ENCODE measurements around the gene LRRC25. TPM values are rescaled to one million over a fixed set of nuclear protein-coding genes. Genes with fewer than 3 reads are reported as not detected.

Gene LRRC25
- total RNA-seq, 3 donors from 2014 or later: 3.9 to 27.2 (median 7.2) TPM

DNA sequence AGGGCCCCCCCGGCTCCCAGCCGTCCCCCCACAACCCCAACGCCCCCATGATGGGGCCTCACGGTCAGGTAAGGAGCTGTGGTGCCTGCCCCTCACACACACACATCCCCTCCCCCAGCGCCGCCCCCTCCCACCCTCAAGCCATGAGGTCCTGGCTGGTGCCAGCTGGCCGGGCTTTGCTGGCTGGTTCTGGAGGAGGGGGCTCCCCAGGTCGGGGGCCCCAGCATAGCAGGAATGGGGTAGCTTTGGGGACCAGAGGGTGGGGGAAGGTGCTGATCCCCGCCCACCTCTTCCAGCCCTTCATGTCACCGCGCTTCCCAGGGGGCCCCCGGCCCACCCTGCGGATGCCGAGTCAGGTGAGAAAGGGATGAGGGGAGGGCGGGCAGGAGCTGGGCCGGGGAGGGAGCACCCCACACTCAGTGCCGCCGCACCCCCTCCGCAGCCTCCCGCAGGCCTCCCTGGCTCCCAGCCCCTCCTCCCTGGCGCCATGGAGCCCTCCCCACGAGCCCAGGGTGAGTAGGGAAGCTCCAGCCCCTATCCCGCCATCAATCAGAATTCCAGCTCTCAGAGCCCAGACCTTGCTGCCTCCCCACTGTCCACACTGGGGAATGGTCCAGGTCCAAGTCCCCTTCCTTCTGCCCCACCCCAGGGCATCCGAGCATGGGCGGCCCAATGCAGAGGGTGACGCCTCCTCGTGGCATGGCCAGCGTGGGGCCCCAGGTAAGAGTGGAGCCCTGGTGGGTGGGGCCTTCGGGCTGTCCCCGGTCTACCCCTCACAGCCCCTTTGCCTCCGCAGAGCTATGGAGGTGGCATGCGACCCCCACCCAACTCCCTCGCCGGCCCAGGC, 34.2 kb upstream of the LRRC25 start:
- Histone ChIP-seq H3K27ac (no peak overlapping the region), H3K9me3 (no peaks in the 10 kb centered on the region), H3K27me3 (no peaks in the 10 kb centered on the region), H3K4me3 (no peak overlapping the region), H3K36me3 (no peaks in the 10 kb centered on the region), H3K4me1 (peaks cover 0 to 14% of the 10 kb centered on the region in 2 donors)
- intact Hi-C loops (cut with DNase I; ENCODE audit: low total_unique reads): no loop called here
- DNase-seq (ENCODE audit: low spot score in 2 of 2): no peak
- TF ChIP-seq, protein P1, sequence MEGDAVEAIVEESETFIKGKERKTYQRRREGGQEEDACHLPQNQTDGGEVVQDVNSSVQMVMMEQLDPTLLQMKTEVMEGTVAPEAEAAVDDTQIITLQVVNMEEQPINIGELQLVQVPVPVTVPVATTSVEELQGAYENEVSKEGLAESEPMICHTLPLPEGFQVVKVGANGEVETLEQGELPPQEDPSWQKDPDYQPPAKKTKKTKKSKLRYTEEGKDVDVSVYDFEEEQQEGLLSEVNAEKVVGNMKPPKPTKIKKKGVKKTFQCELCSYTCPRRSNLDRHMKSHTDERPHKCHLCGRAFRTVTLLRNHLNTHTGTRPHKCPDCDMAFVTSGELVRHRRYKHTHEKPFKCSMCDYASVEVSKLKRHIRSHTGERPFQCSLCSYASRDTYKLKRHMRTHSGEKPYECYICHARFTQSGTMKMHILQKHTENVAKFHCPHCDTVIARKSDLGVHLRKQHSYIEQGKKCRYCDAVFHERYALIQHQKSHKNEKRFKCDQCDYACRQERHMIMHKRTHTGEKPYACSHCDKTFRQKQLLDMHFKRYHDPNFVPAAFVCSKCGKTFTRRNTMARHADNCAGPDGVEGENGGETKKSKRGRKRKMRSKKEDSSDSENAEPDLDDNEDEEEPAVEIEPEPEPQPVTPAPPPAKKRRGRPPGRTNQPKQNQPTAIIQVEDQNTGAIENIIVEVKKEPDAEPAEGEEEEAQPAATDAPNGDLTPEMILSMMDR (IDR thresholded peaks at IDR 0.05): no peak
- TF ChIP-seq POLR2AphosphoS5 (IDR thresholded peaks at IDR 0.05) (no peak), POLR2A (IDR thresholded peaks at IDR 0.05) (no peak)

DNA sequence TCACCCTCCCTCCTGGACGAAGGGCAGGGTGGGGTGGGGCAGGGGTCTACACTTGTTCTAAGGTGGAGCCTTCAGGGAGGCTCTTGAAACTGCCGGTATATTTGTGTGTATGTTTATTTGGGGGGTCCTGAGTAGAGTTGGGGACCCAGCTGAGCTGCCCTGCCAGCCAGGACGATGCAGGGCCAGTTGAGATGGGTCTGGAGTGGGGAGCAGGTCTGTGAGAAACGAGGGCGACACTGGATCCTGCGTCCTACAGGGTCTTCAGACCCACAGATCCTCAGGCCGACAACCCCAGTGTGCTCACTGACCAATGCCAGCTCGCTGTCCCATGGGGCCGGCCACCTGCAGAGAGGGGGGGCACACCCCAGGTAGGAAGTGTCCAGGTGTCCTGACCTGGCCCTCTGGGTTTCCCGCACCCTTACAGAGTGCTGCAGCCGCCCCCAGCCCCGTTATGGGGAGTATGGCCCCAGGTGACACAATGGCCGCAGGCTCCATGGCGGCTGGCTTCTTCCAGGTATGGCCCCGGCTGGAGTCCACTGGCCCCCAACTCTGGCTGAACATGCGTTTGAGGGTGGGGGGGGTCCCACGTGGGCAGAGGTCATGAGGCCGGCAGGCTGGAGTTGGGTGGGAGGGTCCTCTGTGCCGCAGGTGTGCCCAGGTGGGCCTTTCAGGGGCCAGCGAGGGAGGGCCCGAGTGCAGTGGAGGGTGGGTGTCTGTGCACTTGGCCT, 33.2 kb upstream of the LRRC25 start:
- DNase-seq (ENCODE audit: low spot score in 2 of 2): no peak
- H3K27me3 ChIP-seq: no peaks in the 10 kb centered on the region
- TF ChIP-seq POLR2AphosphoS5 (IDR thresholded peaks at IDR 0.05) (no peak), POLR2A (IDR thresholded peaks at IDR 0.05) (no peak)
- TF ChIP-seq, protein P1 (IDR thresholded peaks at IDR 0.05): no peak
- H3K9me3 ChIP-seq: no peaks in the 10 kb centered on the region
- H3K27ac ChIP-seq: peak overlapping the region in 1 of 2 donors; percentile 82
- intact Hi-C loops (cut with DNase I; ENCODE audit: low total_unique reads): no loop called here
- H3K4me3 ChIP-seq: no peak overlapping the region
- peaks cover 0 to 14% of the 10 kb centered on the region in 2 donors for H3K4me1 ChIP-seq
- no peaks in the 10 kb centered on the region for H3K36me3 ChIP-seq

DNA sequence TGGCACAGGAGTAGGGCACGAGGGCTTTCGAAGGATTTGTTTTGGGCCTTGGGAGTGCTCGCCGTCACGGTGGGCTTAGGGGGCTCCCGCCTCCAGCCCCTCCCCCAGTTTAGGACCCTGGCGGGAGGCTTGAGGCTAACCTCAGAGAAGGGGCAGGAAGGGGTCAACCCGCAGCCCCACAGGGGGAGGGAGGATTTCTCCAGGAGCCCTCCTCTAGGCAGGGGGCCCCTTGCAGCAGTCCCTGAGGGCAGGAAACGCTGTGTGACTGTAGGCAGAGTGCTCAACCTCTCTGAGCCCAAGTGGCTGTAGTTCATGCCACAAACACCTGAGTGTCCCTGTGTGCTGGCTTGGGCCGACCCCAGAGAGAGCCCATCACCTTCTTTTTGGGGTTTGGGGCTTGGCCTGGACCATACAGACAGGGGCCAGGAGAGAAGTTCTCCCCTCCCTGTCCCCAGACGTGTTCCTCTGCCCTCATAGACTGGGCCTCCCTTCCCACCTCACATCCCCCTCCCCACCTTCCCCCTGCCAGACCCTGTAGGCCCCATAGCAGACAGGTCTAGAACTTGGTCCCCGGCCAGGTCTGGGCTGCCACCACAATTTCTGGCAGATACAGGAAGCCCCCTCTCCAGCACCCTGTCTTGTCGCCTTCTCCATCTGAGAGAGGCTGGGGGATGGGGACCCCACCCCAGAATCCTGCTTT, 32.4 kb upstream of the LRRC25 start:
- Histone ChIP-seq H3K4me3 (no peak overlapping the region), H3K27me3 (no peaks in the 10 kb centered on the region), H3K4me1 (peaks cover 0 to 14% of the 10 kb centered on the region in 2 donors), H3K27ac (peak overlapping the region in 1 of 2 donors; percentile 82), H3K9me3 (no peaks in the 10 kb centered on the region), H3K36me3 (no peaks in the 10 kb centered on the region)
- TF ChIP-seq POLR2AphosphoS5 (IDR thresholded peaks at IDR 0.05) (no peak), POLR2A (IDR thresholded peaks at IDR 0.05) (no peak)
- TF ChIP-seq, protein P1 (IDR thresholded peaks at IDR 0.05): no peak
- no peak for DNase-seq (ENCODE audit: low spot score in 2 of 2)
- intact Hi-C loops (cut with DNase I; ENCODE audit: low total_unique reads): no loop called here

DNA sequence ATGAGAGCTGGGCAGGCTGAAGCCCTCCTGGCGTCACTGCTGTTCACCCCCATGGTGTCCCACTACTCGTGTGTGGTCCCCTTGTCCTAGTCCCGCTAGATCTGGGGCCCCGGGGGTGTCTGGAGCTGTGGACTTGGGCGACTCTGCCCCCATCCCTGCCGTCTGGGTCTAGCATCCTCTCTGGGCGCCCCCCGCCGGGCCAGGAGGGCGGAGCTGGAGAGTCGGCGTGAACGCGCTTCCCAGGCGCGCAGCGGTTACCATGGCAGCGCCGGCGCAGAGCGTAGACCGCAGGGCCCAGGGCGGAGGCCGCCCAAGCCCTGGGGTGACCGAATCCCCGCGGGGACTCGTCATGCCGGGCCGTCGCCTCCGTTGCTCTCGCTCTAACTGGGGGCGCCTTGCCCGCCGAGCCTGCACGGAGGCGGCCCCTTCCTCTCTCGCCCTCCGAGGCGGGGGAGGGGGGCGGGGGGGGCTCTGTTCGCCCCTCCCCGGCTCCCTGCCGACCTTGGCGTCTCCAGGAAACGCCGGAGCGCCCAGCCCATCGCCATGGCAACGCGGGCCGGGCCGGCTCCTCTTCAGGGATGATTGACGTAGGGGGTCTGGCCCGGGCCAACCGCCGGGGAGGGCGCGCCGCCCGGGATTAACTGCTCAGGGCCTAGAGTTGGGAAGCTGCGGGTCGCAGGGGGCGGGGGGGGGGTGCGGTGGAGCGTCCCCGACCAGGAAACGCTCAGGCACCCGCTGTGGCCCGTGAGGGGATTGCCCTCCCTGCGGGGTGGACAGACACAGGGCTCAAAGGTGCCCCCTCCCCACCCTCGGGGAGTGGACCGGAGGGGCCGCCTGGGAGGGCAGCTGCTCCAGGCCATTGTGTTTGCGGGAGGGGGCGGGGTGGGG, 31.6 kb upstream of the LRRC25 start:
- peaks cover 0 to 14% of the 10 kb centered on the region in 2 donors for H3K4me1 ChIP-seq
- no peak for DNase-seq (ENCODE audit: low spot score in 2 of 2)
- intact Hi-C loops (cut with DNase I; ENCODE audit: low total_unique reads): no loop called here
- H3K36me3 ChIP-seq: no peaks in the 10 kb centered on the region
- H3K27ac ChIP-seq: peak overlapping the region; percentile 35 to 82
- peak overlapping the region; percentile 16 to 53 (median 29) for H3K4me3 ChIP-seq
- H3K9me3 ChIP-seq: no peaks in the 10 kb centered on the region
- TF ChIP-seq, protein P1 (IDR thresholded peaks at IDR 0.05): no peak
- TF ChIP-seq POLR2A (IDR thresholded peaks at IDR 0.05) (no peak), POLR2AphosphoS5 (IDR thresholded peaks at IDR 0.05) (no peak)
- no peaks in the 10 kb centered on the region for H3K27me3 ChIP-seq

Data from breast epithelium (tissue), 4 donors.